NOMO-1 (cell line): ENCODE measurements around the gene ITPR1.

Experiments used
- DNase-seq, 2 experiments: peaks; one replicate each; lab custom pipeline; 2025; ENCODE audit not compliant: unreplicated experiment in 2 of 2; lab: John Stamatoyannopoulos, UW

ITPR1 gene

DNA sequence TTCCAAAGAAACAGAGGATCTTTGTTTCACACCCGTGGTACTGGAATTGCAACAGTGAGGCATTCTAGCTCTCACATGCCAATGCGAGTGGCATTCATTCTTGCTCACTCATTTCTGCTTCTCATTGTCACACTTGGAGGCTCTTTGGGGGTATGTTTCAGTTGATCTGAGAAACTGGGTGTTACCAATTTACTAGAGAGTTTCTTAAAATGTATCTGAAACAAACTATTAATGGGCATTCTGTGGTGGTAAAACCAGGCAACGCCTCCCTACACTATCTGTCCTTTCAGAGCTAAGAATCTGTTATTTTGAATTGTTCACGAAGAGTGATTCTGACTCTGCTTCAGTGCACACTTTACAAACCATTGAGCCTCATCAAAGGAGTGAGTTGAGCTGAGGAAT is 345.5 kb downstream of the ITPR1 start:
- DNase-seq = no peak

DNA sequence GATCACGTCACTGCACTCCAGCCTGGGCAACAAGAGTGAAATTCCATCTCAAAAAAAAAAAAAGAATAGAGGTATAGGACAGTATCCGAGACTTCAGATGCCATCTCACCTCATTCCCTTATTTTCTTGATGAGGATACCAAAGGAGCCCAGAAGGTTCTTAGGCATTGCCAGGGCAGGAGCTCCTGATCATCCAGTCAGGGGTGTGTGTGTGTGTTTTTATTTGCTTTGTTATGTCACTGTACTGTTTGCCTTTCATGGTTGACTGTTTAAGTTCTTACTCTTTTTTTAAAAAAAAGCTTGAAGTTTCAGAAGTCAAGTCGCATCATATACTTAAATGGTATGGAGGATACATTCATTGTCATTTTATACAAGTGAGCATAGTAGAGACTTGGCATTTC is 346.1 kb downstream of the ITPR1 start:
- DNase-seq = no peak

DNA sequence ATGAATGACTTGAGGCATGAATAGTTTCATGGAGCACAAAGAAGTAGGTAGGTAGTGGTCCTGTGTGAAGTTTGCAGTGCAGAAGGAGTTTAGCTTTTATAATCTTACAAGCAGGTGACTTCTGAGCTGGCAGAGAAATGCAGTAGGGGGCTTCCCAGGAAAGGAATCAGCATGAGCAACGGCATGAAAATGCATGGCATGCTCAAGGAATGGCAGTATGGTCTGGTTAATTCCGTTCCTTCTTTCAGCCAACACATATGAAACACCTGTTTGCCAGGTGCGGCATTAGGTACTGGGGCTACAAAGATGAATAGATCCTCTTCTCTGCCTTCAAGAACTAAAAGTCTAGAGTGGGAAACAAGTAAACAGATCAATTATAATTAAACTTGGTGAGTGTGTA is 348.1 kb downstream of the ITPR1 start:
- no peak for DNase-seq

DNA sequence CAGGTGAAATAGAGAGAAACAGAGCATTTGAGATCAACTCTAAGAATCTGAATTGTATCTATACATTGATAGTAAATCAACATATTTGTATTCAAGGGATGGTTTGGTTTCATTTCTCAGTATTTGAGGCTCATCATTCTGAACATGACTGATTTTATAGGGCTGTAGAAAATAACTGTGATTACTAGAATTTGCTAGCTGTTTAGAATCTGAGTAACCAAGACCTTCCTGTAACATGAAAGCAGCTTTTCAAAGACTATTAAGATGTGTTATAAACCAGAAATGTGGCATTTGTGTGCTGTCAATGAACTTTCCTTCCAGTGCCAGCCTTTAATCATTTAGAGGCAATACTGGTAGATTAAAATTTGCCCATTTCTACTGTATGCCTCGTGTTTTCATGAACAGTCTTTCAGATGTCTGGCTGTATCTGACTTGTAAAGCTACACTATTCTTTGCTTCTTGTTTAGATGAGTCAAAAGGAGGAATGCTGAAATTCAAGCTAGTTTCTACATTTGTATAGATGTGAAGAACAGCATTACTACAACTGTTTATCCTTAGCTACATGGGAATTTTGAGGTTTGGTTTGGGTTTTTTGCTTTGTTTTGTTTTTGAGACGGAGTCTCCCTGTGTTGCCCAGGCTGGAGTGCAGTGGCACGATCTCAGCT is 348.8 kb downstream of the ITPR1 start:
- DNase-seq = no peak

DNA sequence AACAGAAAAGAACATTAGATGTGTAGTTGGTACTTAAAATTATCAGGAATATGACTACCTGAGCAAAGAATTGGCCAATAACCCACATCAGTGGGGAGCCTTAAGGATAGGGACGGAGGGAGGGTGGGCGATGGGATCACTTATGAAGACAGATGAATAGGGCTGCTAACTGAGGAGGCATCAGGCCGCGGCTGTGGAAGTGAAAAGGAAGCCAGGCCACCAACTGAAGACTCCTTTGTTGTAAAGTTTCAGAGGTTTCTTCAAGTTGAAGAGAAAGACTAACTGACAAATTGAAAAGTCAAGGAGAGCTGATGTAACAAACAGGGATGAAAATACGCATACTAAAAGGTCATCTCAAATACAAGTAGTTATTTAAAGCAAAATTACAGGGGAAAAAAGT is 350.5 kb downstream of the ITPR1 start:
- no peak for DNase-seq

DNA sequence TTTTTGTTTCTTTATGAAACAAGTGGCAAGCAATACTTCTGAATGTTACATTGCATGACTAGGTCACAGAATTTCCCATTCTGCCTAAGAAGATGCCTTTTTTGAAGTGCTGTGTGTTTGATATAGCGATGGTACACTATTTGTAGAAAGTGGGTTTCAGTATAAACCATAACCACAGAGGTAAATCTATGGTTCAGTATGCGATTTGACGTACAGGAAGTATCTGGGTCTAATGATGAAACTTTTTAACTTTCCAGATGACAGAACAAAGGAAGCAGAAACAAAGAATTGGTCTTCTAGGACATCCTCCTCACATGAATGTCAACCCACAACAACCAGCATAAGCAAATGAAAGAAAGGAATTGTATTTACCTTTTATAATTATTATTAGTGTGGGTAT is 352.7 kb downstream of the ITPR1 start:
- DNase-seq = no peak

DNA sequence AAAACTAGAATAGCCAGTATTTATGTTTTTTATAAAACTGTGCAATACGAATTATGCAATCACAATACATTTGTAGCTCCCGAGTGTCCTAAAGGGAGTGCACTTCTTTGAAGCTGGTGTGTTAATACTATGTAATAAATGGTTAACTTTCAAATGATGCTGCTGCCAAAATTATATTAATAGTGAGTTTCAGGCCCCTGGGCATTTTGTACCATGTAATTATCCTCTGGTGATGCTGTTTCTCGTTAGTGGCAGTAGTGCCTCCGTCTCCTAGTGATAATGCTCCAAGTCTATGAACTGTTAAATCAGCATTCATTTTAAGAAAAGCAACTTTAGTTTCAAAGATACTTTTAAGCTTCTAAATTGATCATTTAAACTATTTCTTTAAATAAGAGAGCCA is 353.4 kb downstream of the ITPR1 start:
- no peak for DNase-seq

DNA sequence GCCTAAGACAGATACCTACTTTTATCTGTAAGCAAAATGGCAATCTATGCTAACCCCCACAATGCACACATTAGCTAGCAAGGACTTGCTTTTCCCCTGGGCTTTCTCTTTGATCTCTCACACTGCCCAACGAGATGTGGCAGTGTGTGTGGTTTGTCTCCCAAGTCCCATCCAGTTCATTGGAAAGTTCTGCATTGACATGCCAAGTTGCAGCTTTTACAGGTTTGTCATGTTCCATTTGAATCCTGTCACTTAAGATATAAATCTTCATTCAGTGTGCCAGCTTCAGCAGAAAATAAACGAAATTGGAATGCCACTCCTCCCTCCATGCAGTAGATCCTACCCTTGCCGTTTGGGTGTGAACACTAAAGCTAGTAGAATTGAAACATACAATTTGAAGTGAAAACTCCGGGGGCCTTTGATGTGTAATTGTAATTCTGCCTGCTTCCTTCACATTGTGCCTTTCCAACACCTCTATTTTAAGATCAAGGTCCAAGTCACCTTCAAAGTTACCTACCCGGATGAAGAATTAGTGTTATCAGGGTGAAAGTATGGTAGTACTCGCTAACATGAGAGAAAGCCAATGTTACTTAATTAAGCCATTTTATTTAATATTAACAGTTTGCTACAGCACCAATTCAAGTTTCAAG is 355.2 kb downstream of the ITPR1 start:
- DNase-seq = no peak

DNA sequence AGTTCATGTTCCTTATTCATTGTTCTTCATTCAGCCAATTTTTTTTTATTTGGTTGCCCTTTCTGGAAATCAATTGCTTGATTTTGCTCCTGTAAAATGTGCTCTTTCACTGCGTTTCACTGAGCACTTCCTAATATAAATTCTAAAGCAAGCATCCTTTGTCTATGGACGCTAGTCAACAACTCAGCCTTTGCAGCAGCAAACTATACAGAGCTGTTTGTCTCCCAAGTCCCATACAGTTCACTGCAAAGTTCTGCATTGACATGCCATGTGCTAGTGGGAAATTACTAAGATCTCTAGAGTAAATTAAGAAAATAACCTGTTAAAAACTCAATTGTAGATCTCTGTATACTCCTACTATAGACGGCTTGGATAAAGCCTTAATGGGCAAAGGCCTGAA is 356.0 kb downstream of the ITPR1 start:
- no peak for DNase-seq

DNA sequence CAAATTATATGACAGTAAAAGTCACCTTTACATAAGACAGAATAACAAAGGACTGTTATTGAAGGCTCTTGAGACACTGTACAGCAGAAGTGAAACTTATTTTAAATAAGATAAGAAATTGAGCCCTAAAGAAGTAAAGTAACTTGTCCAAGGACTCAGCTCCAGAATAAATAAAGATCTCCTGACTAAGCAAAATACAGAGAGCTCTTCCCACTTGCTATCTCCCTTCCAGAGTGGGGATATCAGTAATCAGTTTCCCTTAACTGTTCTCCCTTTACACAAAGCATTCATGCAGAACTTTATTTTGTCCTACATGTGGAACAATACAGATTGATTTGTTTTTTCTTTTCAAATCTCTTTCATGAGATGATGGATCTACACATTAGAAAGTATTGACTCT is 356.6 kb downstream of the ITPR1 start:
- peak in 1 of 2 experiments; percentile 55 for DNase-seq

DNA sequence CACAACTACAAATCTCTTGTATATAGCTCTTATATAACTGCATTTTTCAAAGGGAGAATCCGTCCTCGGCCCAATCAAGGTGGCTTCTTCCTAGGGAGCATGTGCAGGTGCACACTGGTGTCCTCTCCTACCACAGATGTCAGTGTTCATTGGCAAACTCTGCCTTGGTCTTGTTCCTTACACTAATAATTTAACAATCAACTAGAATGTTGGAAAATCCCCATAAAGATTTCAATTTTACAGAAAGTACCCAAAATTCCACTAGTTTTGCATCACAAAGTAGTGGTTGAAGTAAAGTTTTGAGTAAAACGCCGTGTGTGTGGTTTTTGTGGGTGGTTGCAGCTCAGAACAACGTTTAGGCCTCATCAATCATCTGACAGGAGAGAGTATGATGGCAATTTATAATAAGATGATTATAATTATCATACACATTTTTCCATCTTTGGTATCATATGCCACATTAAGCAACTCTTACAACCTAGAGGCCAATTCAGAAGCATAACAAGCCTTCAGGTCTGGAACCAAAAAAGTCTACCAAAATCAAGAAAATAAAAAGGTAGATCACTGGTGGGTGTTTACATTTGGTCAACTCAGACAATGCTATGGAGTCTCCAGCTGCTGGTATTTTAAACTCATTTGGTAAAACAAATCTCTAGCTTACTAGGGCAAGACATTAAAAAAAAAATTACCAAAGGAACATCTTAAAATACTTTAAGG is 357.2 kb downstream of the ITPR1 start:
- peak; percentile 2 to 17 for DNase-seq

DNA sequence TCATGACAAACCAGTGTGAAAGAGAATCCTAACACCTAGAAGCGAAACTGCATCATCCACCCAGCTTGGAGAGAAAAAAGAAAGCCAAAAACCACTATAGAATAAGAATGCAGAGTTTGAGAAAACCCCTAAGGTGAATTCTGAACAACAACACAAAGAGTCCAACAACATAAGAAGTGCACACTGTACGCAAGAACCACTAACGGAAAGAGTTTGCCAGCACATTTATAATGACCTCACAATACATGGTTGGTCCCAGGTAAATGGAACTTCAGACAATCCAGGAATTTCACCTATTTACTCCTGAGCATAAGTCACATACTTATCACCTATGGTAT is 357.7 kb downstream of the ITPR1 start:
- DNase-seq = no peak

DNA sequence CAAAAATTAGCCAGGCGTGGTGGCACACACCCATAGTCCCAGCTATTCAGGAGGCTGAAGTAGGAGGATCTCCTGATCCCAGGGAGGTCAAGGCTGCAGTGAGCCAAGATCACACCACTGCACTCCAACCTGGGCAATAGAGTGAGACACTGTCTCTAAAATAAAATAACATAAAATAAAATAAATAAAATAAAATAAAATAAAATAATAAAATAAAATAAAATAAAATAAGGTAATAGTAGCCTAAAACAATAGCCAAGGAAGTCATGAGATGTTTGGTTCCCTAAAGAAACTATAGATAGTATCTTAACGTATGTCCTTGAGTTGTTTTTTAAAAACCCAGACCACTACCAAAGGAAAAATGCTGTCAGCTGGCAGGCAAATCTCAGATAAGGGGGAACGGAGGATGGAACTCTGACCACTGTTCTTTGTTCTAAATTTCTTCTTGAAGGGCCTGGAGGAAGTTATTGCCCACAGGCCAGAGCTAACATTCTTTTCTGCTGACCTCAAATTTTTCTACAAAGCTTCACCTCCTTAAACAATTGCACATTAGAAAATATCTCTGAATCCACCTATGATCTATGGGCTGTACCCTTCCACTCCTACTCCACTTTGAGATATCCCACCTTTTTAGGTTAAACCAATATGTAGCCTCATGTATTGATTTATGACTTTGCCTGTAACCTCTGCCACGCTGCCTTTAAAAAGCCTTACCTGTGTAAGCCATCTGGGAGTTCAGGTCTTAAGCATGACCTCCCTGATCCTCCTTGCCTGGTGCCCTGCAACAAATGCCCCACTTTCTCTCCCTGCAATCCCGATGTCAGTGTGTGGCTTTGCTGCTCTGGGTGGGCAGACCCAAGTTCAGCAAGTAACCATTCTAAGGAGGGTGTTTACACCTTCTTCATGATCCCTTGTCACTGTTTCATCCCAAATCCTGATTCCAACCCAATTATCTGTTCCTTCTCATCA is 359.9 kb downstream of the ITPR1 start:
- DNase-seq = no peak

DNA sequence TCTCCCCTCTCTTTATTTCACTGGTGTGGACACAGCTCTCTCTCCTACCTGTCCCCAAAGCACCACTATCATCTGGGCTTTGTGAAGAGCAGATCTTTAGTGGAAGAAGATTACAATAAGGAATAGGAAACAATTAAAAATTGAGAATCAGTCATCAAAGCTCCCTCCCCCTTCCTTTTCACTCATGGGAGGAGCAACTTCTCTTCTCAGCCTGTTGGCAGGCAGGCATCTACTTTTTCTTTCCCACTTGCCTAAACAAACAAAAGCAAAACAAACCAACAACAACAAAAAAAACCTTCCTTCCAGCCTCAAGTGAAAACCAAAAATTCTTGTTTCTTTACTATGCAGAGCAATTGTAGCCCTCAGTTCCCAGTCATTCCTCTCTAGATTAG is 360.6 kb downstream of the ITPR1 start:
- no peak for DNase-seq

DNA sequence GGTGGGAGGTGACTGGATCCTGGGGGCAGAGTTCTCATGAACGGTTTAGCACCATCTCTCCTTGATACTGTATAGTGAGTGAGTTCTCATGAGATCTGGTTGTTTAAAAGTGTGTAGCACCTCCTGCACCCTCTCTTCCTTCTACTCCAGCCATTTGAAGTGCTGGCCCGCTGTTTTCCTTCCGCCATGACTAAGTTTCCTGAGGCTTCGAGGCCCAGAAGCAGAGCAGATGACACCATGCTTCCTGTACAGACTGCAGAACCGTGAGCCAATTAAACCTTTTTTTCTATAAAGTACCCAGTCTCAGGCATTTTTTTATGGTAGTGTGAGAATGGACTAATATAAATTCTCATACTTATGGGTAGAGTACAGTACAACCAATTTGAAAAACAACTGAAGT is 362.5 kb downstream of the ITPR1 start:
- no peak for DNase-seq

DNA sequence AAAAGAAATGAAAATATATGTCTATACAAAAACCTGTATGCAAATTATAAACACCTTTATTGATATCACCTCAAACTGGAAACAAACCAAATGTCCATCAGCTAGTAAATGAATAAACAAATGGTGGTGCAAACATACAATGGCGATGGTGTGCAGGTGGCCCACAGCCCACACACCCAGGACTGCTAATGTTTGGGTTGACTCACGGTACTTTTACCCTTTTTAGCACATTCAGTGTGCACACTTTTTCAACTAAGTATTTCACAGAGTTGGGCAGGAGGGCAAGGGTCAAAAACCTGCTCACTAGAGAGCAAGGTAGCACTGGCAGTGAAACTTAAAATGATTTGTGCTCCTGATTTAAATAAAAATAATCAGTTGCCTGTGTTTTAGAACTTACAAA is 363.0 kb downstream of the ITPR1 start:
- DNase-seq = no peak

DNA sequence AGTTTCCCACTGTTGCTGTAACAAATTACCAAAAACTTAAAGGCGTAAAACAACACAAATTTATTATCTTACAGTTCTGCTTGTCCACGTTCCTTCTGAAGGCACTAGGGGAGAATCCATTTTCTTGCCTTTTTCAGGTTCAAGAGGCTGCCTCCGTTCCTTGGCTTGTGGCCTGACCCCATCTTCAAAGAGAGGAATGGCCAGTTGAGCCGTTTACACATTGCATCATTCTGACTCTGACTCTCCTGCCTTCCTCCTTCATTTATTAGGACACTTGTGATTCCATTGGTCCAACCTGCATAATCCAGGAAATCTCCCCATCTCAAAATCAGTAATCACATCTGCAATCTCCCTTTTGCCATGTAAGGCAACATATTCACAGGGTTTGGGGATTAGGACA is 363.4 kb downstream of the ITPR1 start:
- no peak for DNase-seq

DNA sequence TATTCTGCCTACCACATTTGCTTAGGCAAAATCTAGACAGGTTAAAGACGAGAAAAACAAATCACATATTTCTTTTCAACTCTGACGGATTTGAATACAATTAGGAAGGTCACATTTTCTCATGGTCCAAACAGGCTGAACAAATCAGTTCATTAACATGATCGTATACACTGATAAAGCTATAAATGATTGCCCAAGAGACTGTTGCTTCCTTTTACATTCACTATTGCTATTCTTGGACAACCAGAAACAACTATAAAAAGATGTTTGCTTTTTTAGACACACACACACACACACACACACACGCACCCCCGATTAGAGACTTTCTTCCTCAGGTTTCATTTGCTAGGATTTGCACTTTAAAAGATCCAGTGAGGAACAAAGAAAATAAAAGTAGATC is 363.8 kb downstream of the ITPR1 start:
- DNase-seq = peak in 1 of 2 experiments; percentile 6

DNA sequence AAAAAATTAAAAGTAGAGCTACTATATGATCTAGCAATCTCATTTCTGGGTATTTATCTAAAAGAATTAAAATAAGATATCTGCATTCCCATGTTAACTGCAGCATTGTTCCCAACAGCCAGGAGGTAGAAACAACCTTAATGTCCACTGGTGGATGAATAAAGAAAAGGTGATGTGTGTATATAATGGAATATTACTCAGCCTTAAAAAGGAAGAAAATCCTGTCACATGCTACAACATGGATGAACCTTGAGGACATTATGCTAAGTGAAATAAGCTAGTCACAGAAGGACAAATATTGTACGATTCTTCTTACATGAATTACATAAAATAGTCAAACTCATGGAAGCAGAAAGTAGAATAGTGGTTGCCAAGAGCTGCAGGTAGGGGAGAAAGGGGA is 366.6 kb downstream of the ITPR1 start:
- DNase-seq = no peak

DNA sequence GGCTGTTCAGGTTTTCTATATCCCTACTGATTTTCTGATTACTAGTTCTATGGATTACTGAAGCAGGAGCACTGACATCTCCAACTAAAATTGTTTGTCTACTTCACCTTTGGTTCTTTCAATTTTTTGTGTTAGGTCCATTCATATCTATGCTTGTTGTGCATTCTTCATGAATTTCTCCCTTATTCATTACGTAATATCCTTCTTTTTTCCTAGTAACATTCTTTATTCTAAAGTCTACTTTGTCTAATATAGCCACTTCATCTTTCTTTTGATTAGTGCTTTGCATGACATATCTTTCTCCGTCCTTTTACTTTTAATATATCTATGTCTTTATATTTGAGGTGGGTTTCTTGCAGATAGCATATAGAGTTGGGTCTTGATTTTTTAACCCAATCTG is 369.8 kb downstream of the ITPR1 start:
- DNase-seq = no peak

DNA sequence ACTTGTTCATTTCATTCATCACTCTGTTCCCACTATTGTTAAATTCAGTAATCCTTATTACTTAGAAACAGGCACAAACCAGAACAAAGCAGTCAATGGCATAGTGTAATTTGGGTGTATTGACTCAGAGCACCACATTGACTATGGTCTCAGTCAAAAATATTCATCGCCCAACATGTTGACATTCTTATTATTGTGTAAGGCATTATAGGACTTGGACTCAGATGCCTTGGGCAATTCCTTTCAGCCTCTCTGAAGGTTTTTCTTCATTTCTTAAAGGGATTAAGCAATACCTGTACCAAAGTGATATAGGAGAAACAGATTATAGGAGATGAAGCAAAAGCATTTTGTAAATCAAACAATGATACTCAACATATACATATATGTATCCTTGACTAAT is 371.4 kb downstream of the ITPR1 start:
- peak; percentile 80 to 90 for DNase-seq
